IMR-90 (cell line): ENCODE data around the gene MAS1L. TPM values are rescaled to one million over a fixed set of nuclear protein-coding genes. Genes with fewer than 3 reads are reported as not detected.

Experiments used
- ATAC-seq: fragments of 200-7000 bp; cut with Tn5 transposase; 2 replicates; pipeline ENCODE4 v1.9.1; 2020; ENCODE audit warnings: low read depth, mild to moderate bottlenecking, moderate library complexity
- BruUV-seq: library from RNA; stranded (reverse); fragments of 400-500 nt; replicated peaks from 2 replicates; lab custom pipeline; 2021; lab: Mats Ljungman, UMichigan
- CTCF ChIA-PET: fragments of 300-600 bp; formaldehyde crosslinking; extraction: SDS; loops from one replicate; lab custom pipeline; 2021; ENCODE audit warnings: antibody characterized with exemption; lab: Yijun Ruan, JAX
- POLR2A ChIA-PET: fragments of 300-600 bp; sonication (Branson Sonifier 250); formaldehyde crosslinking; loops from one replicate; lab custom pipeline; 2022; ENCODE audit warnings: antibody characterized with exemption; ENCODE audit not compliant: unreplicated experiment; lab: Charles Lee
- DNase-seq: peaks from one replicate; pipeline ENCODE4 v3.0.0; 2013
- H2AFZ ChIP-seq: replicated peaks from 2 replicates; pipeline ENCODE3; 2013; ENCODE audit warnings: low read length, mild to moderate bottlenecking; ENCODE audit not compliant: poor library complexity
- H2AK5ac ChIP-seq: 2 replicates; pipeline ENCODE4 v1.6.1; 2013; ENCODE audit warnings: low read depth, low read length, inconsistent platforms
- H2AK9ac ChIP-seq: replicated peaks from 2 replicates; pipeline ENCODE3; 2013; ENCODE audit warnings: mild to moderate bottlenecking, low read depth, low read length, moderate library complexity; ENCODE audit not compliant: poor library complexity
- H2BK120ac ChIP-seq: 2 replicates; pipeline ENCODE4 v1.6.1; 2013; ENCODE audit warnings: low read depth, low read length, inconsistent platforms
- H2BK15ac ChIP-seq: 3 replicates; pipeline ENCODE4 v1.6.1; 2013; ENCODE audit warnings: low read depth, low read length, inconsistent platforms
- H2BK20ac ChIP-seq: 2 replicates; pipeline ENCODE4 v1.6.1; 2013; ENCODE audit warnings: low read depth, mild to moderate bottlenecking, inconsistent platforms, low read length, moderate library complexity
- H2BK5ac ChIP-seq: 2 replicates; pipeline ENCODE4 v1.6.1; 2013; ENCODE audit warnings: mild to moderate bottlenecking, low read depth, low read length, inconsistent platforms; ENCODE audit not compliant: poor library complexity, severe bottlenecking
- H3K14ac ChIP-seq: replicated peaks from 2 replicates; pipeline ENCODE4 v1.6.1; 2013; ENCODE audit warnings: low read depth, low read length, inconsistent platforms
- H3K18ac ChIP-seq: 2 replicates; pipeline ENCODE4 v1.6.1; 2013; ENCODE audit warnings: low read depth, low read length, control low read depth
- H3K23ac ChIP-seq: 2 replicates; pipeline ENCODE4 v1.6.1; 2013; ENCODE audit warnings: low read depth, low read length, inconsistent platforms
- H3K27ac ChIP-seq: 2 replicates; pipeline ENCODE4 v1.5.1; 2013; ENCODE audit warnings: mild to moderate bottlenecking, control low read depth, low read length; ENCODE audit not compliant: insufficient read depth
- H3K27me3 ChIP-seq: 2 replicates; pipeline ENCODE4 v1.6.1; 2013; ENCODE audit warnings: low read length; ENCODE audit not compliant: control insufficient read depth, insufficient read depth
- H3K36me3 ChIP-seq: 2 replicates; pipeline ENCODE4 v1.6.1; 2013; ENCODE audit warnings: low read length, mixed read lengths; ENCODE audit not compliant: control insufficient read depth, insufficient read depth
- H3K4ac ChIP-seq: 2 replicates; pipeline ENCODE4 v1.6.1; 2013; ENCODE audit warnings: low read depth, low read length, inconsistent platforms
- H3K4me1 ChIP-seq: 2 replicates; pipeline ENCODE4 v1.6.1; 2013; ENCODE audit warnings: low read length, mixed read lengths; ENCODE audit not compliant: control insufficient read depth, insufficient read depth
- H3K4me2 ChIP-seq: 2 replicates; pipeline ENCODE4 v1.6.1; 2013; ENCODE audit warnings: low read depth, mild to moderate bottlenecking, control low read depth, low read length, moderate library complexity
- H3K4me3 ChIP-seq: 2 replicates; pipeline ENCODE4 v1.5.1; 2013; ENCODE audit warnings: low read depth, mild to moderate bottlenecking, control low read depth, low read length, moderate library complexity; ENCODE audit not compliant: insufficient read depth
- H3K56ac ChIP-seq: 2 replicates; pipeline ENCODE4 v1.6.1; 2013; ENCODE audit warnings: low read length, inconsistent platforms; ENCODE audit not compliant: insufficient read depth; ENCODE audit errors: extremely low read depth
- H3K79me1 ChIP-seq, 2 experiments: 2 replicates each; pipeline ENCODE4 v1.6.1; 2013; ENCODE audit warnings: low read length in 2 of 2, inconsistent platforms in 1 of 2, low read depth in 1 of 2
- H3K9ac ChIP-seq: 2 replicates; pipeline ENCODE4 v1.6.1; 2013; ENCODE audit warnings: low read depth, low read length, control low read depth
- H3K9me1 ChIP-seq: 2 replicates; pipeline ENCODE4 v1.6.1; 2013; ENCODE audit warnings: low read length, inconsistent platforms; ENCODE audit not compliant: insufficient read depth
- H3K9me3 ChIP-seq: 2 replicates; pipeline ENCODE4 v1.6.1; 2013; ENCODE audit warnings: low read length; ENCODE audit not compliant: control insufficient read depth, insufficient read depth
- H4K20me1 ChIP-seq: 2 replicates; pipeline ENCODE4 v1.6.1; 2013; ENCODE audit warnings: low read length, inconsistent platforms; ENCODE audit not compliant: insufficient read depth
- H4K5ac ChIP-seq: 2 replicates; pipeline ENCODE4 v1.6.1; 2013; ENCODE audit warnings: mild to moderate bottlenecking, low read depth, low read length, control low read depth
- H4K8ac ChIP-seq, 2 experiments: 2 replicates each; pipeline ENCODE4 v1.6.1; 2013; ENCODE audit warnings: low read depth in 2 of 2, low read length in 2 of 2, control low read depth in 1 of 2, inconsistent platforms in 1 of 2
- H4K91ac ChIP-seq: 2 replicates; pipeline ENCODE4 v1.6.1; 2013; ENCODE audit warnings: low read depth, low read length, inconsistent platforms; ENCODE audit not compliant: insufficient read depth
- BHLHE40 ChIP-seq: fragments of 150-350 bp; IDR thresholded peaks from 2 replicates; pipeline ENCODE4 v1.6.1; 2016; ENCODE audit warnings: mild to moderate bottlenecking, low read depth, low read length
- CEBPB ChIP-seq: IDR thresholded peaks from 2 replicates; pipeline ENCODE4 v1.6.1; 2012; ENCODE audit warnings: low read depth, low read length, improper control_type of control experiment
- CHD1 ChIP-seq: IDR thresholded peaks from 2 replicates; pipeline ENCODE4 v1.6.1; 2012; ENCODE audit warnings: low read depth, low read length, improper control_type of control experiment
- FOS ChIP-seq: fragments of 150-350 bp; IDR thresholded peaks from 2 replicates; pipeline ENCODE4 v1.6.1; 2016; ENCODE audit warnings: low read depth, low read length
- MAFK ChIP-seq: IDR thresholded peaks from 2 replicates; pipeline ENCODE4 v1.6.1; 2012; ENCODE audit warnings: low read depth, low read length, improper control_type of control experiment
- MAZ ChIP-seq: IDR thresholded peaks from 2 replicates; pipeline ENCODE4 v1.6.1; 2012; ENCODE audit warnings: low read depth, mild to moderate bottlenecking, low read length, improper control_type of control experiment, moderate library complexity, borderline replicate concordance
- MXI1 ChIP-seq: IDR thresholded peaks from 2 replicates; pipeline ENCODE4 v1.6.1; 2012; ENCODE audit warnings: low read depth, mild to moderate bottlenecking, low read length, moderate library complexity, borderline replicate concordance
- NFE2L2 ChIP-seq: fragments of 150-350 bp; IDR thresholded peaks from 2 replicates; pipeline ENCODE4 v1.6.1; 2016; ENCODE audit warnings: low read depth, mild to moderate bottlenecking, low read length
- POLR2A ChIP-seq: IDR thresholded peaks from 2 replicates; pipeline ENCODE4 v1.6.1; 2012; ENCODE audit warnings: mild to moderate bottlenecking, low read depth, low read length
- RAD21 ChIP-seq: IDR thresholded peaks from 2 replicates; pipeline ENCODE4 v1.6.1; 2012; ENCODE audit warnings: low read length, improper control_type of control experiment
- RCOR1 ChIP-seq: IDR thresholded peaks from 2 replicates; pipeline ENCODE4 v1.6.1; 2012; ENCODE audit warnings: mild to moderate bottlenecking, low read length, improper control_type of control experiment; ENCODE audit not compliant: insufficient replicate concordance
- RFX5 ChIP-seq: IDR thresholded peaks from 2 replicates; pipeline ENCODE4 v1.8.0; 2012; ENCODE audit warnings: low read depth, mild to moderate bottlenecking, low read length, moderate library complexity
- SMC3 ChIP-seq: fragments of 150-350 bp; IDR thresholded peaks from 2 replicates; pipeline ENCODE4 v1.6.1; 2016; ENCODE audit warnings: low read depth, mild to moderate bottlenecking, antibody characterized with exemption, low read length, moderate library complexity
- WGBS, 2 experiments: methylation state at CpG; one replicate each; pipeline versions ENCODE4 v1.1.5 to v1.1.7; 2013; ENCODE audit warnings: missing lambda C conversion rate in 2 of 2; ENCODE audit not compliant: insufficient read length in 1 of 2; ENCODE audit errors: extremely low coverage in 2 of 2; 5-methylcytosine and 5-hydroxymethylcytosine counted together
- dilution Hi-C: fragments of 300-500 bp; cut with HindIII; formaldehyde crosslinking; loops from one replicate; pipeline ENCODE4 v1.14.3; 2018; ENCODE audit warnings: low sequenced_read_pairs; ENCODE audit not compliant: unreplicated experiment
- in situ Hi-C: fragments of 300-500 bp; cut with MboI; formaldehyde crosslinking; loops from 3 replicates; pipeline ENCODE4 v1.14.3; 2019; ENCODE audit warnings: low sequenced_read_pairs, inconsistent platforms, mixed read lengths
- intact Hi-C: fragments of 100-400 bp; cut with micrococcal nuclease; formaldehyde crosslinking; loops from 2 replicates; pipeline ENCODE4 v1.10.0; 2022
- polyA plus RNA-seq, 3 experiments: library from polyadenylated mRNA; depleted of rRNA; stranded (reverse); fragments of >200 nt; gene quantifications; 2 replicates each; pipeline ENCODE4 v1.2.3, GENCODE V29; 2012; ENCODE audit warnings: low replicate concordance in 1 of 3
- total RNA-seq: library from RNA; depleted of rRNA; stranded (reverse); fragments of >200 nt; gene quantifications from 2 replicates; pipeline ENCODE4 v1.2.3, GENCODE V29; 2012
- TF ChIP-seq, protein P1 (sequence below): fragments of 150-350 bp; IDR thresholded peaks from 2 replicates; pipeline ENCODE4 v1.6.1; 2017; ENCODE audit warnings: mild to moderate bottlenecking, antibody characterized with exemption, low read length, low read depth
- TF ChIP-seq, protein P2 (sequence below): conservative IDR thresholded peaks from 2 replicates; pipeline ENCODE4 v1.5.1; 2012; ENCODE audit warnings: mild to moderate bottlenecking, low read depth, low read length, improper control_type of control experiment
- TF ChIP-seq, protein P3 (sequence below): fragments of 150-350 bp; IDR thresholded peaks from 2 replicates; pipeline ENCODE4 v1.6.1; 2016; ENCODE audit warnings: low read depth, mild to moderate bottlenecking, low read length, moderate library complexity, borderline replicate concordance

Gene MAS1L
- total and polyA plus RNA-seq, 2 of the 4 experiments (the other 2 are of a cell fraction), result not detected

DNA sequence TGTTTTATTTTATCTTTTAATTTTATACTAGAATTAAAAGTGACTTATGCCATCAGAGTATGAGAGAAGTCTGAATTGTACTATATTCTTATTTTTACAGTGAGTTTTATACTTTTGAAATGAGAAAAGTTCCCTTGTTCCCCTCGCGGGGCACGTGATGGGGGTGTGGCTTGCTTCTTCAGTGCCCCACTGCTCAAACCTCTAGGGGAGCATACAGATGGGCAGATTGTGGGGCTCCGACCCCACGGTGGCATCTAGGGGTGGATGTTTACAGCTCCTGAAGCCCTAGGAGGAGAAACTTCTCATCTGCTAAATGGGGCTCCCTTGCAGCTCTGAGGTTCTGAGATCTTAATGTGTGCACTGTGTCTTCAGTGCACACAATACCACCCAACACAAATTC is 11.9 kb upstream of the MAS1L start:
- no peak for TF ChIP-seq POLR2A
- TF ChIP-seq MAFK, result no peak
- TF ChIP-seq NFE2L2, result no peak
- TF ChIP-seq, protein P1, sequence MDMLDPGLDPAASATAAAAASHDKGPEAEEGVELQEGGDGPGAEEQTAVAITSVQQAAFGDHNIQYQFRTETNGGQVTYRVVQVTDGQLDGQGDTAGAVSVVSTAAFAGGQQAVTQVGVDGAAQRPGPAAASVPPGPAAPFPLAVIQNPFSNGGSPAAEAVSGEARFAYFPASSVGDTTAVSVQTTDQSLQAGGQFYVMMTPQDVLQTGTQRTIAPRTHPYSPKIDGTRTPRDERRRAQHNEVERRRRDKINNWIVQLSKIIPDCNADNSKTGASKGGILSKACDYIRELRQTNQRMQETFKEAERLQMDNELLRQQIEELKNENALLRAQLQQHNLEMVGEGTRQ, result no peak
- no peak for TF ChIP-seq CHD1
- TF ChIP-seq BHLHE40, result no peak
- no peak for TF ChIP-seq RFX5
- no peak for TF ChIP-seq SMC3
- TF ChIP-seq RAD21, result no peak
- TF ChIP-seq, protein P2, sequence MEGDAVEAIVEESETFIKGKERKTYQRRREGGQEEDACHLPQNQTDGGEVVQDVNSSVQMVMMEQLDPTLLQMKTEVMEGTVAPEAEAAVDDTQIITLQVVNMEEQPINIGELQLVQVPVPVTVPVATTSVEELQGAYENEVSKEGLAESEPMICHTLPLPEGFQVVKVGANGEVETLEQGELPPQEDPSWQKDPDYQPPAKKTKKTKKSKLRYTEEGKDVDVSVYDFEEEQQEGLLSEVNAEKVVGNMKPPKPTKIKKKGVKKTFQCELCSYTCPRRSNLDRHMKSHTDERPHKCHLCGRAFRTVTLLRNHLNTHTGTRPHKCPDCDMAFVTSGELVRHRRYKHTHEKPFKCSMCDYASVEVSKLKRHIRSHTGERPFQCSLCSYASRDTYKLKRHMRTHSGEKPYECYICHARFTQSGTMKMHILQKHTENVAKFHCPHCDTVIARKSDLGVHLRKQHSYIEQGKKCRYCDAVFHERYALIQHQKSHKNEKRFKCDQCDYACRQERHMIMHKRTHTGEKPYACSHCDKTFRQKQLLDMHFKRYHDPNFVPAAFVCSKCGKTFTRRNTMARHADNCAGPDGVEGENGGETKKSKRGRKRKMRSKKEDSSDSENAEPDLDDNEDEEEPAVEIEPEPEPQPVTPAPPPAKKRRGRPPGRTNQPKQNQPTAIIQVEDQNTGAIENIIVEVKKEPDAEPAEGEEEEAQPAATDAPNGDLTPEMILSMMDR, result no peak
- TF ChIP-seq, protein P3, sequence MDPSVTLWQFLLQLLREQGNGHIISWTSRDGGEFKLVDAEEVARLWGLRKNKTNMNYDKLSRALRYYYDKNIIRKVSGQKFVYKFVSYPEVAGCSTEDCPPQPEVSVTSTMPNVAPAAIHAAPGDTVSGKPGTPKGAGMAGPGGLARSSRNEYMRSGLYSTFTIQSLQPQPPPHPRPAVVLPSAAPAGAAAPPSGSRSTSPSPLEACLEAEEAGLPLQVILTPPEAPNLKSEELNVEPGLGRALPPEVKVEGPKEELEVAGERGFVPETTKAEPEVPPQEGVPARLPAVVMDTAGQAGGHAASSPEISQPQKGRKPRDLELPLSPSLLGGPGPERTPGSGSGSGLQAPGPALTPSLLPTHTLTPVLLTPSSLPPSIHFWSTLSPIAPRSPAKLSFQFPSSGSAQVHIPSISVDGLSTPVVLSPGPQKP, result no peak
- no peak for TF ChIP-seq RCOR1
- TF ChIP-seq FOS, result no peak
- TF ChIP-seq CEBPB, result no peak
- TF ChIP-seq MXI1, result no peak
- no peak for TF ChIP-seq MAZ
- H2BK120ac ChIP-seq, result no peak overlapping the region
- no peak overlapping the region for H2BK5ac ChIP-seq
- H2AFZ ChIP-seq, result no peak overlapping the region
- H4K5ac ChIP-seq, result no peak overlapping the region
- H3K9me3 ChIP-seq, result peaks cover 6% of the 10 kb centered on the region; the same call in 1 of the 2 replicates
- H2BK20ac ChIP-seq, result no peak overlapping the region
- no peak overlapping the region for H2AK9ac ChIP-seq
- no peaks in the 10 kb centered on the region for H3K79me1 ChIP-seq
- in situ Hi-C loops (no loop called here), intact Hi-C loops (no loop called here), dilution Hi-C loops (no loop called here)
- no peaks in the 10 kb centered on the region for H3K4me1 ChIP-seq
- no peak overlapping the region for H3K14ac ChIP-seq
- no peak overlapping the region for H3K27ac ChIP-seq
- H3K9me1 ChIP-seq, result no peaks in the 10 kb centered on the region
- H3K27me3 ChIP-seq, result no peaks in the 10 kb centered on the region
- no peak overlapping the region for H3K56ac ChIP-seq
- no peak overlapping the region for H3K4ac ChIP-seq
- no peaks in the 10 kb centered on the region for H3K36me3 ChIP-seq
- H4K8ac ChIP-seq, result no peak overlapping the region
- ChIA-PET POLR2A (no interaction called here), CTCF (no interaction called here)
- H3K23ac ChIP-seq, result no peak overlapping the region
- DNase-seq, result no peak
- no peak overlapping the region for H4K91ac ChIP-seq
- no TSS peak for BruUV-seq
- no peak overlapping the region for H3K9ac ChIP-seq
- WGBS, 2 experiments, result no CpG with 5 or more reads among the region's 5 CpGs
- no peak overlapping the region for H2BK15ac ChIP-seq
- no peak overlapping the region for H2AK5ac ChIP-seq
- no peak overlapping the region for H3K4me3 ChIP-seq
- no peak for ATAC-seq
- no peaks in the 10 kb centered on the region for H4K20me1 ChIP-seq
- H3K4me2 ChIP-seq, result no peak overlapping the region
- no peak overlapping the region for H3K18ac ChIP-seq
